ENCODE measurements around the gene GPR78.

The GPR78 gene

DNA sequence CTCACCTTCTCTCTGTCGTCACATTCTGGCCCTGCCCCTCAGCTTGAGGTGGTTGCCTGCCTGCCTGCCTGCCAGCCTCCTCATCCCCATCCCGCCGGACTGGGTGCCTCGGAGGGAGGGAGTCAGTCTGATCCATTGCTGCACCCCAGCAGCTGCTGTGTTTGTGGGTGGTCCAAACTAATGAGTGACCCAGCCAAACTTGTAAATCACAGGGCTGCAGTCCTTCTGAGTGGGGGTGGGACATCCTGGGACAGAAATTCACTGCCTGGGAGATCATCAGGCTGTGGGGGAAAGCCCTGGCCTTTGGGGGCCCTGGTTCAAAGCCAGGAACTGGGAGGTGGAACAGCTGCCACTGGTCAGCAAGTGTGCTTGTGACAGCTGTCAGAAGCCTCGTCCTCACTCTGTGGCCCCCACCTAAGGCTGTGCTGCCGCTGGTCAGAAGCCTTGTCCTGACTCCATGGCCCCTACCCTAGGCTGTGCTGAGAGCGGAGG, 5.6 kb downstream of the GPR78 start:
- no peaks in the 10 kb centered on the region for H3K27me3 ChIP-seq (replicated peaks; ENCODE audit: control insufficient read depth, insufficient read depth, low read length, poor library complexity, severe bottlenecking)

GRCh38 chr4:8586246-8586645, 6.1 kb downstream of the GPR78 start:
- no peaks in the 10 kb centered on the region for H3K36me3 ChIP-seq (ENCODE audit: control insufficient read depth, insufficient read depth, low read length)
- no peaks in the 10 kb centered on the region for H3K9me3 ChIP-seq (ENCODE audit: control insufficient read depth, low read length)
- no peak overlapping the region for H3K27ac ChIP-seq (ENCODE audit: insufficient read depth, low read length, poor library complexity, severe bottlenecking)
- DNase-seq, result no peak
- H3K4me1 ChIP-seq (ENCODE audit: control insufficient read depth, insufficient read depth, low read length, poor library complexity, severe bottlenecking), result no peaks in the 10 kb centered on the region
- no peak overlapping the region for H3K4me3 ChIP-seq (ENCODE audit: insufficient read depth, low read depth, low read length, poor library complexity, severe bottlenecking)
- no peaks in the 10 kb centered on the region for H3K27me3 ChIP-seq (replicated peaks; ENCODE audit: control insufficient read depth, insufficient read depth, low read length, poor library complexity, severe bottlenecking)

More for the DNA sequence above, 5.6 kb downstream of the GPR78 start:
- Histone ChIP-seq H3K27ac (ENCODE audit: insufficient read depth, low read length, poor library complexity, severe bottlenecking) (no peak overlapping the region), H3K4me3 (ENCODE audit: insufficient read depth, low read depth, low read length, poor library complexity, severe bottlenecking) (no peak overlapping the region), H3K36me3 (ENCODE audit: control insufficient read depth, insufficient read depth, low read length) (no peaks in the 10 kb centered on the region), H3K9me3 (ENCODE audit: control insufficient read depth, low read length) (no peaks in the 10 kb centered on the region), H3K4me1 (ENCODE audit: control insufficient read depth, insufficient read depth, low read length, poor library complexity, severe bottlenecking) (no peaks in the 10 kb centered on the region)
- no peak for DNase-seq

GRCh38 chr4:8586671-8587468, 6.7 kb downstream of the GPR78 start:
- H3K9me3 ChIP-seq (ENCODE audit: control insufficient read depth, low read length), result no peaks in the 10 kb centered on the region
- no peaks in the 10 kb centered on the region for H3K4me1 ChIP-seq (ENCODE audit: control insufficient read depth, insufficient read depth, low read length, poor library complexity, severe bottlenecking)
- no peaks in the 10 kb centered on the region for H3K27me3 ChIP-seq (replicated peaks; ENCODE audit: control insufficient read depth, insufficient read depth, low read length, poor library complexity, severe bottlenecking)
- H3K36me3 ChIP-seq (ENCODE audit: control insufficient read depth, insufficient read depth, low read length), result no peaks in the 10 kb centered on the region
- H3K27ac ChIP-seq (ENCODE audit: insufficient read depth, low read length, poor library complexity, severe bottlenecking), result no peak overlapping the region
- no peak overlapping the region for H3K4me3 ChIP-seq (ENCODE audit: insufficient read depth, low read depth, low read length, poor library complexity, severe bottlenecking)
- no peak for DNase-seq

DNA sequence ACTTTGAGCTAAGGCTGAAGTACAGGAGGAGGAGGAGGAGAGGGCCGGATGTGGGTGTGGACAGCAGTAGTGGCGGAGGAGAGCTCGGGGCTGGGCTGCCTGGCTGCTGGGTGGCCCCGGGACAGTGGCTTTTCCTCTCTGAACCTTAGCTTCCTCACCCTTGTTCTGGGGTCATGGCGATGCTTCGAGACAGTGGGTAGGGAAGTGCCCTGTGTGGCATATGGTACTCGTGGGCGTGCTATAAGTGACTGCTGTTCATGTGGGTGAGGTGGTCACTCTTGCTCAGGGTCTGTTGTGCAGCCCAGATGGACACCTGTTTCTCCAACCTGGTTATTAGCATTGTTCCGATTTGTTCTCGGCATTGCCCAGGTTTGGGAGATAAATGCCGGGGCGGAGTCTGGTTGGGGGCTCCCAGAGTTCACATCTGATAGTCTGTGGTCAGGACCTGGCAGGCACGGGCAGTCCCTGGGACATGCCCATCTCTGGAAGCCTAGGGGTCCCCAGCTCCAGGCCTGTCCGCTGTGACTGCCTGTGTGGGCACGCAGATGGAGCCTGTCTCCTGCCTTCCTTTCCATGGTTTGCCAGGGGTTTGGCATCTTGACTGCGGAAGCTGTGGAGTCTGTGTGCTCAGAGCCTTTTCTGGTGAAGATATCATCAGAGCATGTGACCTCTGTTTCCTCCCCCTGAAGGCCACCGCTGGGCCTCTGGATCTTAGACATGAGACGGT, 7.4 kb downstream of the GPR78 start:
- DNase-seq, result no peak
- Histone ChIP-seq H3K27ac (ENCODE audit: insufficient read depth, low read length, poor library complexity, severe bottlenecking) (no peak overlapping the region), H3K9me3 (ENCODE audit: control insufficient read depth, low read length) (no peaks in the 10 kb centered on the region), H3K4me3 (ENCODE audit: insufficient read depth, low read depth, low read length, poor library complexity, severe bottlenecking) (no peak overlapping the region), H3K27me3 (replicated peaks; ENCODE audit: control insufficient read depth, insufficient read depth, low read length, poor library complexity, severe bottlenecking) (peaks cover 4% of the 10 kb centered on the region), H3K4me1 (ENCODE audit: control insufficient read depth, insufficient read depth, low read length, poor library complexity, severe bottlenecking) (no peaks in the 10 kb centered on the region), H3K36me3 (ENCODE audit: control insufficient read depth, insufficient read depth, low read length) (no peaks in the 10 kb centered on the region)

DNA sequence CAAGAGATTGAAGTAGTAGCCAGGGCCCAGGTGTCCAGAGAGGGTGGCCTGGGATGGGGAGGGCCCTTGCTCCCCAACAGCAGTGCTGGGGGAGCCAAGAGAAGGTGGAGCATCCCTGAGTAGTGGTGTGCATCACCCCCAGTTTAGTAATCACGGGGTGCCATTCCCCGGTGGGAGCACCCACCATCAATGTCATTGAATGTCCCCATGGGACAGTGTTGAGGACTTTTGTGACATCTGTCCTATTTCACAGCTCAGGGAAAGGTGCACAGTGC, 7.9 kb downstream of the GPR78 start:
- H3K27ac ChIP-seq (ENCODE audit: insufficient read depth, low read length, poor library complexity, severe bottlenecking), result no peak overlapping the region
- no peak for DNase-seq
- H3K27me3 ChIP-seq (replicated peaks; ENCODE audit: control insufficient read depth, insufficient read depth, low read length, poor library complexity, severe bottlenecking), result peaks cover 4% of the 10 kb centered on the region
- H3K9me3 ChIP-seq (ENCODE audit: control insufficient read depth, low read length), result no peaks in the 10 kb centered on the region
- H3K4me3 ChIP-seq (ENCODE audit: insufficient read depth, low read depth, low read length, poor library complexity, severe bottlenecking), result no peak overlapping the region
- H3K4me1 ChIP-seq (ENCODE audit: control insufficient read depth, insufficient read depth, low read length, poor library complexity, severe bottlenecking), result no peaks in the 10 kb centered on the region
- H3K36me3 ChIP-seq (ENCODE audit: control insufficient read depth, insufficient read depth, low read length), result no peaks in the 10 kb centered on the region

DNA sequence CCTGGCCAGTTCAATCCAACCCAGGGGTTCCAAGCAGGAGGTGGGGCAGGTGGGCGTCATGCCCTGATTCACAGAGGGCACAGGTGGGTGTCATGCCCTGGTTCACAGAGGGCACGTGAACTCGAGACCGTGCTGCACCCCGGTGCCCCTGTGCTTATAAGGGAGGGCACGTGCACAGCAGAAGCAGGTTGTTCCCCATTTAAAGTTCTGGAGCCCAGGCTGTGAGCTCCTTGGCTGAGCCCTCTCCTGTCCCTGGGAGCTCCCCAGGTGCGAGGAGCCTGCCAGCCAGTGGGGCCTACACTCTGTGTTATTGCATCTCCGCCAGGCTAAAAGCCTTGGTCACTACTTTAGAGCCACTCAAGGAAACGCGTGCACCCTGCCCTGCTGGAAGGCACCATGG, 9.1 kb downstream of the GPR78 start:
- no peaks in the 10 kb centered on the region for H3K4me1 ChIP-seq (ENCODE audit: control insufficient read depth, insufficient read depth, low read length, poor library complexity, severe bottlenecking)
- H3K36me3 ChIP-seq (ENCODE audit: control insufficient read depth, insufficient read depth, low read length), result no peaks in the 10 kb centered on the region
- DNase-seq, result no peak
- peaks cover 4% of the 10 kb centered on the region for H3K27me3 ChIP-seq (replicated peaks; ENCODE audit: control insufficient read depth, insufficient read depth, low read length, poor library complexity, severe bottlenecking)
- no peak overlapping the region for H3K4me3 ChIP-seq (ENCODE audit: insufficient read depth, low read depth, low read length, poor library complexity, severe bottlenecking)
- H3K27ac ChIP-seq (ENCODE audit: insufficient read depth, low read length, poor library complexity, severe bottlenecking), result no peak overlapping the region
- H3K9me3 ChIP-seq (ENCODE audit: control insufficient read depth, low read length), result no peaks in the 10 kb centered on the region

- H3K4me3 ChIP-seq (ENCODE audit: insufficient read depth, low read depth, low read length, poor library complexity, severe bottlenecking), result no peak overlapping the region
- H3K27ac ChIP-seq (ENCODE audit: insufficient read depth, low read length, poor library complexity, severe bottlenecking), result no peak overlapping the region
- H3K4me1 ChIP-seq (ENCODE audit: control insufficient read depth, insufficient read depth, low read length, poor library complexity, severe bottlenecking), result no peaks in the 10 kb centered on the region
- H3K27me3 ChIP-seq (replicated peaks; ENCODE audit: control insufficient read depth, insufficient read depth, low read length, poor library complexity, severe bottlenecking), result peaks cover 4% of the 10 kb centered on the region
- no peaks in the 10 kb centered on the region for H3K36me3 ChIP-seq (ENCODE audit: control insufficient read depth, insufficient read depth, low read length)
- H3K9me3 ChIP-seq (ENCODE audit: control insufficient read depth, low read length), result no peaks in the 10 kb centered on the region
- no peak for DNase-seq
Measured at GRCh38 chr4:8589823-8590545, 9.8 kb downstream of the GPR78 start.

DNA sequence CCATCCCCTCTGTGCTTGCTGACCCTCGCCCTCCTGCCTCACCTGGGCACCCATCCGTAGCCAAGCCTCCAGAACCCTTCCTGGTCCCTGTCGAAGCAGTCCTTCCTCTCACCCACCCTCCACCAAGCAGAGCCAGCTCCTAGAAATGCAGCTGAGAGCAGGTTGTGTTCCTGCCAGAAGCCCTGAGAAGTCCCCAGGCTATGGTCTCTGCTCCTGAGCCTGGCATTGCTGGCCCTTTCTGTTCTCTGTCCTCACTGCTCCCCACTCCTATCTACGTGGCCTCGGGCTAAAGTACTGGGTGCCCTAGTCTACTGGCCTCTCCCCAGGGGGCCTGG, 10.3 kb downstream of the GPR78 start:
- H3K27ac ChIP-seq (ENCODE audit: insufficient read depth, low read length, poor library complexity, severe bottlenecking), result no peak overlapping the region
- H3K4me1 ChIP-seq (ENCODE audit: control insufficient read depth, insufficient read depth, low read length, poor library complexity, severe bottlenecking), result no peaks in the 10 kb centered on the region
- peaks cover 4% of the 10 kb centered on the region for H3K27me3 ChIP-seq (replicated peaks; ENCODE audit: control insufficient read depth, insufficient read depth, low read length, poor library complexity, severe bottlenecking)
- H3K36me3 ChIP-seq (ENCODE audit: control insufficient read depth, insufficient read depth, low read length), result no peaks in the 10 kb centered on the region
- DNase-seq, result no peak
- no peak overlapping the region for H3K4me3 ChIP-seq (ENCODE audit: insufficient read depth, low read depth, low read length, poor library complexity, severe bottlenecking)
- no peaks in the 10 kb centered on the region for H3K9me3 ChIP-seq (ENCODE audit: control insufficient read depth, low read length)

DNA sequence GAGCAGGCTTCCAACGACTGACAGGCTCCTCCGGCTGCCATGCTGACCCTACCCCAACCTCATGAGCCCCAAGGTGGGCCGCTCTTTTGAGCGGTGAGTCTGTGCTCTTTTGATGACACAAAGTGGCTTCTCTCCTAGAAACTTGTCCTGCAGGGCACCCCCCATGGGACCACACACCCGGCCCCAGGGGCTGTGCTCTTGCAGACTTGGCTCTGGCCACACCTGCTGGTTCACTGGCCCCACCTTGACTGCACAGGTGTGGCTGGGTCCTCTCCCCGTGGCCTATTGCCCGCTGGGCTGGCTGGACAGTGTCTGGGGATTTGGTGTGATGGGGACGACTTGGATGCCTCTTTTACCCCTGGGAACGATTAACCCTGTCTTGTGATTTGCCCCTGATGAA, 10.9 kb downstream of the GPR78 start:
- Histone ChIP-seq H3K36me3 (ENCODE audit: control insufficient read depth, insufficient read depth, low read length) (no peaks in the 10 kb centered on the region), H3K27me3 (replicated peaks; ENCODE audit: control insufficient read depth, insufficient read depth, low read length, poor library complexity, severe bottlenecking) (peaks cover 4% of the 10 kb centered on the region)

More for the DNA sequence above, 10.9 kb downstream of the GPR78 start:
- Histone ChIP-seq H3K27ac (ENCODE audit: insufficient read depth, low read length, poor library complexity, severe bottlenecking) (no peak overlapping the region), H3K4me3 (ENCODE audit: insufficient read depth, low read depth, low read length, poor library complexity, severe bottlenecking) (no peak overlapping the region), H3K9me3 (ENCODE audit: control insufficient read depth, low read length) (no peaks in the 10 kb centered on the region), H3K4me1 (ENCODE audit: control insufficient read depth, insufficient read depth, low read length, poor library complexity, severe bottlenecking) (no peaks in the 10 kb centered on the region)
- DNase-seq, result no peak
